ENCODE measurements around the gene MCM7. TPM values are rescaled to one million over a fixed set of nuclear protein-coding genes. Genes with fewer than 3 reads are reported as not detected.

Gene MCM7
- total RNA-seq, 1 experiment from 2014 or later = 240 TPM

DNA sequence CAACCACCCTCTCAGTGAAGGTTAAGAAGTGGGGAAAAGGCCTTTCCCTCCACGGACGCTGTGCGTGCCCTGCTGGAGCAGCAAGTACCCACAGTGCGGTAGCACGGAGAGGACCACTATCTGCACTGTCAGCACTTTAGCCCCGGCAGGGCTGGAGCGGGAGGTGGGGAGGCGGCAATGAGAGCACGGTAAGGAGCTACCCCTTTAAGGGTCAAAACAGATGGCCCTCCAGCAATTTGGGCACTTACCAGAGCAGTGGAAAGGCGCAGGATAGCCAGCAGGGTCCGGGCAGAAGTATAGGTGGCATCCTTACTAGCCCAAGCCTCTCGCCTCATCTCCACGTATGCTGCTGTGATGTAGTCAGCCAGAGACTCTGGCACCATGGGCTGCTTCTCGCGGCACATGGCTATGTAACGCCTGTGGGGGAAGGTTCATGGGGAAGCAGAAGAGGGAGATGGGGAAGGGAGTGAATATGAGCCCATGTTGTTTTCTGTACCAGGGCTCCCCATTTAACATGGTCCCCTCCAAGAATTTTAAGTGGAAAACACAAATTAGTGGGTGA is 7.2 kb downstream of the MCM7 start:
- no TSS peak for BruUV-seq (replicated peaks)
- Histone ChIP-seq H3K4me1 (no peaks in the 10 kb centered on the region), H3K4me3 (ENCODE audit: low read depth, low read length) (no peak overlapping the region), H3K9me3 (no peaks in the 10 kb centered on the region), H3K36me3 (ENCODE audit: control insufficient read depth, insufficient read depth, low read length) (peaks cover 13% of the 10 kb centered on the region), H3K27me3 (replicated peaks; ENCODE audit: control insufficient read depth, insufficient read depth, low read length) (no peaks in the 10 kb centered on the region)
- H3K4me1 Mint-ChIP-seq (ENCODE audit: low read depth, unreplicated experiment) = peaks cover 19% of the 10 kb centered on the region
- no peaks in the 10 kb centered on the region for H3K27me3 Mint-ChIP-seq (ENCODE audit: insufficient read depth, unreplicated experiment)
- TF ChIP-seq, protein P1, sequence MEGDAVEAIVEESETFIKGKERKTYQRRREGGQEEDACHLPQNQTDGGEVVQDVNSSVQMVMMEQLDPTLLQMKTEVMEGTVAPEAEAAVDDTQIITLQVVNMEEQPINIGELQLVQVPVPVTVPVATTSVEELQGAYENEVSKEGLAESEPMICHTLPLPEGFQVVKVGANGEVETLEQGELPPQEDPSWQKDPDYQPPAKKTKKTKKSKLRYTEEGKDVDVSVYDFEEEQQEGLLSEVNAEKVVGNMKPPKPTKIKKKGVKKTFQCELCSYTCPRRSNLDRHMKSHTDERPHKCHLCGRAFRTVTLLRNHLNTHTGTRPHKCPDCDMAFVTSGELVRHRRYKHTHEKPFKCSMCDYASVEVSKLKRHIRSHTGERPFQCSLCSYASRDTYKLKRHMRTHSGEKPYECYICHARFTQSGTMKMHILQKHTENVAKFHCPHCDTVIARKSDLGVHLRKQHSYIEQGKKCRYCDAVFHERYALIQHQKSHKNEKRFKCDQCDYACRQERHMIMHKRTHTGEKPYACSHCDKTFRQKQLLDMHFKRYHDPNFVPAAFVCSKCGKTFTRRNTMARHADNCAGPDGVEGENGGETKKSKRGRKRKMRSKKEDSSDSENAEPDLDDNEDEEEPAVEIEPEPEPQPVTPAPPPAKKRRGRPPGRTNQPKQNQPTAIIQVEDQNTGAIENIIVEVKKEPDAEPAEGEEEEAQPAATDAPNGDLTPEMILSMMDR (IDR thresholded peaks at IDR 0.05; ENCODE audit: insufficient read depth in 1 of 2, low read depth in 1 of 2, low read length in 1 of 2, severe bottlenecking in 1 of 2, unreplicated experiment in 1 of 2) = no peak
- peaks cover 98% of the 10 kb centered on the region for H3K36me3 Mint-ChIP-seq (ENCODE audit: insufficient read depth, unreplicated experiment)
- no peak for DNase-seq
- intact Hi-C loops (cut with micrococcal nuclease; ENCODE audit: unreplicated experiment) = no loop called here
- ChIA-PET POLR2A (no interaction called here), CTCF (no interaction called here)
- H3K4me3 Mint-ChIP-seq (ENCODE audit: unreplicated experiment) = no peak overlapping the region
- H3K27ac Mint-ChIP-seq (ENCODE audit: unreplicated experiment) = peak overlapping the region; percentile 6
- no peaks in the 10 kb centered on the region for H3K9me3 Mint-ChIP-seq (ENCODE audit: unreplicated experiment)

DNA sequence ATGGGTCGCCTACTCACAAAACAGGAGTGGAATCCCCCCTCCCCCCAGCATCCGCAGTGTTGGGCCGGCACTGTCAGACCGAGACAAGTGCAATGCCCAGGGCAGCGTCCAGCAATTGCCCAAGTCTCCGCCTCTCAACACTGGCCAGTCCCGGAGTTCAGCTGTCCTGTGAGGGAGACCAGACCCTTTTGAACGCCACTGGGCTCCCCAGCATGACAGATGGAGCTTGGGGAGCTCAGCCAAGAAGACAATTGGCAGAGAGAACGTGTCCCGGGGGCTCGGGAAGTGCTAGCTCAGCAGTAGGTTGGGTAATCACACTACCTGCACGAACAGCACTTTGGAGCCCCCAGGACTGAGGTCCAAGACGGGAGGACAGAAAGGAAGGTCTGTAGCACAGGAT is 7.7 kb downstream of the MCM7 start:
- ChIA-PET CTCF (no interaction called here), POLR2A (no interaction called here)
- no peak overlapping the region for H3K4me3 ChIP-seq (ENCODE audit: low read depth, low read length)
- BruUV-seq (replicated peaks) = no TSS peak
- H3K27me3 ChIP-seq (replicated peaks; ENCODE audit: control insufficient read depth, insufficient read depth, low read length) = no peaks in the 10 kb centered on the region
- intact Hi-C loops (cut with micrococcal nuclease; ENCODE audit: unreplicated experiment) = no loop called here
- DNase-seq = no peak
- H3K9me3 ChIP-seq = no peaks in the 10 kb centered on the region
- peaks cover 13% of the 10 kb centered on the region for H3K36me3 ChIP-seq (ENCODE audit: control insufficient read depth, insufficient read depth, low read length)
- Mint-ChIP-seq H3K9me3 (ENCODE audit: unreplicated experiment) (no peaks in the 10 kb centered on the region), H3K4me1 (ENCODE audit: low read depth, unreplicated experiment) (peaks cover 14% of the 10 kb centered on the region), H3K27ac (ENCODE audit: unreplicated experiment) (peak overlapping the region; percentile 6), H3K4me3 (ENCODE audit: unreplicated experiment) (no peak overlapping the region), H3K27me3 (ENCODE audit: insufficient read depth, unreplicated experiment) (no peaks in the 10 kb centered on the region), H3K36me3 (ENCODE audit: insufficient read depth, unreplicated experiment) (peaks cover 98% of the 10 kb centered on the region)
- TF ChIP-seq, protein P1 (IDR thresholded peaks at IDR 0.05; ENCODE audit: insufficient read depth in 1 of 2, low read depth in 1 of 2, low read length in 1 of 2, severe bottlenecking in 1 of 2, unreplicated experiment in 1 of 2) = no peak
- no peaks in the 10 kb centered on the region for H3K4me1 ChIP-seq

DNA sequence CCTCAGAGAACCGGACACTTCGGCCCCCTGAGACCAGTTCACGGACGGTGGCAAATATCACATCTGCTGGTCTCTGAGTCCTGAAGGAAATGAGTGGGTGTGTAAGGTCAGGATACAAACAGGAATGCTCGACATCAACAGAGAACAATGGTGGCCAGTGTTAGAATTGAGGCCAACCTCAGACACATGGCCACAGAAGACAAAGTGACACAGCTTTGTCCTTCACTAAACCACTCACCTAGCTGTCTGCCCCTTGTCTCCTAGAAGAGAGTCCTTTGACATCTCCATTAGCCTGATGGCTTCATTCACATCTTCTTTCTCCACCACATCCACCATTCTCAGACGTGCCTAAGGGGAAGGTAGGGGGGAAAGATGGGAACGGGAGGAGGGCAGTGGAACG is 8.1 kb downstream of the MCM7 start:
- peaks cover 9% of the 10 kb centered on the region for H3K36me3 ChIP-seq (ENCODE audit: control insufficient read depth, insufficient read depth, low read length)
- peaks cover 10% of the 10 kb centered on the region for H3K4me1 Mint-ChIP-seq (ENCODE audit: low read depth, unreplicated experiment)
- CTCF ChIA-PET = no interaction called here

More for the DNA sequence above, 8.1 kb downstream of the MCM7 start:
- H3K27me3 ChIP-seq (replicated peaks; ENCODE audit: control insufficient read depth, insufficient read depth, low read length) = no peaks in the 10 kb centered on the region
- POLR2A ChIA-PET = interaction anchor here (1.0 kb wide), 1 partner anchor 9 kb away, joined by 4 read pairs; no protein-coding TSS in a partner anchor
- intact Hi-C loops (cut with micrococcal nuclease; ENCODE audit: unreplicated experiment) = no loop called here
- TSS peak; percentile 25 for BruUV-seq (replicated peaks)
- no peak for DNase-seq
- no peaks in the 10 kb centered on the region for H3K9me3 ChIP-seq
- H3K9me3 Mint-ChIP-seq (ENCODE audit: unreplicated experiment) = no peaks in the 10 kb centered on the region
- no peaks in the 10 kb centered on the region for H3K27me3 Mint-ChIP-seq (ENCODE audit: insufficient read depth, unreplicated experiment)
- H3K4me1 ChIP-seq = 0 out of 2 replicates have a peak, but pooled peaks cover 3% of the 10 kb centered on the region
- peaks cover 94% of the 10 kb centered on the region for H3K36me3 Mint-ChIP-seq (ENCODE audit: insufficient read depth, unreplicated experiment)
- no peak overlapping the region for H3K4me3 ChIP-seq (ENCODE audit: low read depth, low read length)
- peak overlapping the region; percentile 6 for H3K27ac Mint-ChIP-seq (ENCODE audit: unreplicated experiment)
- no peak overlapping the region for H3K4me3 Mint-ChIP-seq (ENCODE audit: unreplicated experiment)
- TF ChIP-seq, protein P1 (IDR thresholded peaks at IDR 0.05; ENCODE audit: insufficient read depth in 1 of 2, low read depth in 1 of 2, low read length in 1 of 2, severe bottlenecking in 1 of 2, unreplicated experiment in 1 of 2) = no peak
